Small intestine (tissue), 7 donors: ENCODE results near the gene ADAMTSL1. TPM values are rescaled to one million over a fixed set of nuclear protein-coding genes. Genes with fewer than 3 reads are reported as not detected.

Experiments
- DNase-seq, 2 donors: peaks; one replicate each; pipeline versions ENCODE4 v3.0.0 to v3.0.0-alpha.2; 2013
- FAIRE-seq: peaks from 2 replicates; lab custom pipeline; 2012; peaks lifted over from hg19 to GRCh38; lab: Jason Lieb, UNC
- H3K27ac ChIP-seq, 3 donors: one replicate each; pipeline ENCODE4 v1.5.1; 2013; ENCODE audit warnings: low read length in 2 of 3, mild to moderate bottlenecking in 2 of 3, control low read depth in 1 of 3, inconsistent platforms in 1 of 3, low read depth in 1 of 3, moderate library complexity in 1 of 3
- H3K27me3 ChIP-seq, 3 donors: one replicate each; pipeline ENCODE4 v1.6.1; 2013; ENCODE audit warnings: low read length in 3 of 3, inconsistent platforms in 1 of 3; ENCODE audit not compliant: control insufficient read depth in 3 of 3, insufficient read depth in 3 of 3
- H3K36me3 ChIP-seq, 3 donors: one replicate each; pipeline ENCODE4 v1.6.1; 2013; ENCODE audit warnings: low read length in 3 of 3, inconsistent platforms in 1 of 3, low read depth in 1 of 3, mild to moderate bottlenecking in 1 of 3, moderate library complexity in 1 of 3; ENCODE audit not compliant: control insufficient read depth in 3 of 3, insufficient read depth in 2 of 3
- H3K4me1 ChIP-seq, 3 donors: one replicate each; pipeline ENCODE4 v1.6.1; 2013; ENCODE audit warnings: low read length in 2 of 3, inconsistent platforms in 1 of 3, low read depth in 1 of 3, mild to moderate bottlenecking in 1 of 3, moderate library complexity in 1 of 3; ENCODE audit not compliant: control insufficient read depth in 3 of 3, insufficient read depth in 2 of 3
- H3K4me3 ChIP-seq, 3 donors: one replicate each; pipeline ENCODE4 v1.5.1; 2013; ENCODE audit warnings: low read length in 3 of 3, control low read depth in 1 of 3, inconsistent platforms in 1 of 3, low read depth in 1 of 3, mild to moderate bottlenecking in 1 of 3, moderate library complexity in 1 of 3
- H3K9me3 ChIP-seq, 2 donors: one replicate each; pipeline ENCODE4 v1.6.1; 2013; ENCODE audit warnings: low read depth in 1 of 2, low read length in 1 of 2; ENCODE audit not compliant: control insufficient read depth in 2 of 2, insufficient read depth in 1 of 2
- WGBS, 3 donors: extraction: QIAGEN DNeasy Blood & Tissue Kit; methylation state at CpG; one replicate each; pipeline ENCODE4 v1.1.7; 2013; 5-methylcytosine and 5-hydroxymethylcytosine counted together
- polyA plus RNA-seq, 4 donors: library from polyadenylated mRNA; stranded (reverse) in 3 of 4; unstranded in 1 of 4; fragments of 200-250 nt in 3 of 4; fragments of 120-200 nt in 1 of 4; gene quantifications; one replicate each; pipeline versions ENCODE4 v1.2.1 to v1.2.3, GENCODE V29; 2013
- donor health status: healthy with polysubstance abuse.
- donor health status: control.
- donor health status: control.
- donor health status: Bipolar disorder and iron deficiency.
- donor health status: healthy.

Gene ADAMTSL1
- polyA plus RNA-seq, 4 donors = 0.97 to 1.6 TPM; not detected in 2

DNA sequence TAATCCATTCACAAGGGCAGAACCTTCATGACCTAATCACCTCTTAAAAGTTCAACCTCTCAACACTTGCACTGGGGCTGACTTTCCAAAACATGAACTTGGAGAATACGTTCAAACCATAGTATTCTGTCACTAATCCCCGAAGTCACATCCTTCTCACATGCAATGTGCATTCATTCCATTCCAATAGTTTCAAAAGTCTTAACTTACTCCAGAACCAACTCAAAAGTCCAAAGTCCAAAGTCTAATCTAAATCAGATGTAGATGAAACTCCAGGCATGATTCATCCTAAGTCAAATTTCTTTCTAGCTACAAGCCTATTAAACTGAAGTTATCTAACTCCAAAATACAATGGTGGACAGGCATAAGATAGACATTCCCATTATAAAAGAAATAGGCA is 21.7 kb upstream of the ADAMTSL1 start:
- Histone ChIP-seq H3K36me3 (no peaks in the 10 kb centered on the region), H3K4me1 (peaks cover 0 to 5% (median under 1%) of the 10 kb centered on the region in 3 donors), H3K9me3 (peaks cover 0 to 5% of the 10 kb centered on the region in 2 donors), H3K4me3 (no peak overlapping the region), H3K27me3 (no peaks in the 10 kb centered on the region), H3K27ac (no peak overlapping the region)
- WGBS, 3 donors = 86 to 95% (median 91%) methylated on average over 2 of the region's 2 CpGs
- DNase-seq (peak in 1 of 2 donors; percentile 67), FAIRE-seq (no peak)

DNA sequence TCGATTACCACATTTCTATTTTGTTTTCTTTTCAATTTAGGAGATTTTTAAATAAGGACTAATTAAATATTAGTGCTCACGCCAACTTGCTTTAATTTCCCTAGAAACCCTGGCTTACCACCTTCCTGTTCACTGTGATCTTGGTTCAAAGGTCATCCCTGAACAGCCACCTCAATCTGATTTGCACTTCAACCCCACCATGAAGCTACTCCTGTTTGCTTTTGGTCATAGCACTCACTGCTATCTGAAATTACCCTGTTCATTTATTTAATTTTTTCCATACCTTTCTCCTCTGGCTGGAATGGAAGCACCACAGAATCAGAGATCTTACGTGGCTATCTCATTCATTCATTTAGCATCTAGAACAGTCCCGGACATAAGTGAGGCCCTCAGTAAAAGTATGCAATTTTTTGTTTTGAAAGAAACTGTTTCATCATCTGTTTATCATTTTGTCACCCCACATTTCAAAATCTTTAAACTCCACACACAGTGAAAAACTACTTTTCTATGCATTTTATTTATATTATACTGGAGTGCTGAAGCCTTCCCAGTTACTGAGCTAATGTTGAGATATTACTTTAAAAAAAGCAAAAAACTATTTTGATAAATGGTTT is 17.2 kb upstream of the ADAMTSL1 start:
- no peaks in the 10 kb centered on the region for H3K36me3 ChIP-seq
- WGBS, 3 donors = 17 to 43% (median 32%) methylated on average over 4 of the region's 4 CpGs
- peak; percentile 67 to 89 for DNase-seq
- FAIRE-seq = no peak
- no peak overlapping the region for H3K4me3 ChIP-seq
- peak overlapping the region in 1 of 3 donors; percentile 2 for H3K27ac ChIP-seq
- H3K9me3 ChIP-seq = peaks cover 0 to 3% of the 10 kb centered on the region in 2 donors
- peaks cover 0 to 6% (median 3%) of the 10 kb centered on the region in 3 donors for H3K4me1 ChIP-seq
- H3K27me3 ChIP-seq = no peaks in the 10 kb centered on the region

DNA sequence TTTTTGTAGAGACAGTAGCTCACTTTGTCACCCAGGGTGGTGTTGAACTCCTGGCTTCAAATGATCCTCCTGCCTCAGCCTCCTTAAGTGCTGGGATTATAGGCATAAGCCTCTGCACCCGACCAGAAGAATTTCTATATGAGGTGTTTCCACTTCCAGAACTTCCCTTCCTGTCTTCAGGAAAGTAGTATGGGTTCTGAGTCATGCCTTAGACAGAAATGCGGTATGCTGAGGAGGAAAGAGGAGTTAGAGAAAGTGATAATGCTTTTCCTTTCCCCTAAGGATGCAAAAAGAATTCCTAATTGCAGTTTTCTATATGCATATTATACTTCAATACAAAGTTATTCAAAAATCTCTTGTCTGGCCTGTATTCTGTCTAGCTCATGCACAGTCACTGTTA is 16.4 kb upstream of the ADAMTSL1 start:
- DNase-seq (no peak), FAIRE-seq (no peak)
- H3K36me3 ChIP-seq = no peaks in the 10 kb centered on the region
- 63 to 80% (median 79%) methylated on average over 2 of the region's 2 CpGs for WGBS, 3 donors
- peaks cover 0 to 3% of the 10 kb centered on the region in 2 donors for H3K9me3 ChIP-seq
- H3K27ac ChIP-seq = no peak overlapping the region
- H3K4me1 ChIP-seq = peaks cover 0 to 6% (median 3%) of the 10 kb centered on the region in 3 donors
- H3K27me3 ChIP-seq = no peaks in the 10 kb centered on the region
- H3K4me3 ChIP-seq = no peak overlapping the region

DNA sequence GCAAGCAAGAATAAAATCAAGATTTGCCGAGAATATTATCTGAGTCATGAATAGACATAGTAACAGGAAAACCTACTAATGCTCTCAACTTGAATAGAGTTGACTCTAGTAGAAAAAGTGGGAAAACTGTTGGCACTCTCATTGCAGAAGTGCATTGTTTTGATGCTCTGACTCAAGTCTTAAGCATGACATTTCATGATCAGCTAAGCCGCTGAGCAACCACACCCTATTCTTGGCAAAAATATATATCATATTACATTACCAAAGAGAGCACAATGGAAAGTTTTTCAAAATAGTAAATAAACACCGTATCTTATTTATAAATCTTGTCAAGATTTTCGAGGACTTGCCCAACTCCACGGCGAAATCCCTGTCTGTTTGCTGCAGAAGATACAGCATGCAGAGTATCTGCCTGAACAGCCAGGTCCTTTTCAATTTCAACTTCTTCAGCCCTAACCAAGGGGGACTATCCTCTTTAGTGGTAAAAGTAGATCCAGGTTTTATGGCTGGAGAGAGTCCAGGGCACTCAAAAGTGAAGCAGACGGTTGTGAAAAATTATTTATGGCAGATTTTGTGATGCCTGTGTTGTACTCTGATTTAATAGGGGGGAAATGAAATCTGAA is 13.9 kb upstream of the ADAMTSL1 start:
- H3K27ac ChIP-seq = no peak overlapping the region
- H3K4me3 ChIP-seq = no peak overlapping the region
- H3K27me3 ChIP-seq = no peaks in the 10 kb centered on the region
- peaks cover 0 to 6% (median 3%) of the 10 kb centered on the region in 3 donors for H3K4me1 ChIP-seq
- H3K36me3 ChIP-seq = no peaks in the 10 kb centered on the region
- FAIRE-seq = no peak
- 67 to 86% (median 80%) methylated on average over 7 of the region's 7 CpGs for WGBS, 3 donors
- H3K9me3 ChIP-seq = no peaks in the 10 kb centered on the region
- no peak for DNase-seq

GRCh38 chr9:18461496-18461895 is 12.5 kb upstream of the ADAMTSL1 start:
- Histone ChIP-seq H3K9me3 (no peaks in the 10 kb centered on the region), H3K27me3 (no peaks in the 10 kb centered on the region), H3K36me3 (no peaks in the 10 kb centered on the region), H3K4me1 (peaks cover 0 to 3% (median 3%) of the 10 kb centered on the region in 3 donors), H3K4me3 (no peak overlapping the region), H3K27ac (no peak overlapping the region)
- DNase-seq (no peak), FAIRE-seq (no peak)
- 71 to 79% (median 76%) methylated on average over 4 of the region's 4 CpGs for WGBS, 3 donors

GRCh38 chr9:18463991-18464390 is 10.0 kb upstream of the ADAMTSL1 start:
- no peak for FAIRE-seq
- Histone ChIP-seq H3K27me3 (no peaks in the 10 kb centered on the region), H3K36me3 (no peaks in the 10 kb centered on the region)

DNA sequence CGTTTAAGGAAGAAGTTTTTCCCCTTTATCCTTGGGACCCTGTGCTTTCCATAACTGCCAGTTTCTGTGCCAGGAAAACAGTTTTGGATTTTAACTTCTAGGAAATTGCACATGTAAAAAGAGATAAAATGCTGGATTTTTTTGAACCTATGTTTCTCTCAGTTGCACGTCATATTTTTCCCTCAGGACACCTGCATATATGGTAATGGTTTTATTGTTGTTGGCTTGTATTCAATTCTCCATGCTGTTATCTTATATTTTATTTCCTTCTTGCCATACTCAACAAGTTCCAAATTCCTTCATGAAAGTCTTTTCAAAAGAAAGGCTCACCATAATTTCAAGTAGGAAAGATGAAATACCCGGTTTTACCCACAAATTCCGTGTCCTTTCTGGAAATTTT is 7.9 kb upstream of the ADAMTSL1 start:
- Histone ChIP-seq H3K27ac (no peak overlapping the region), H3K4me3 (no peak overlapping the region), H3K4me1 (no peaks in the 10 kb centered on the region), H3K9me3 (peaks cover 0 to 7% of the 10 kb centered on the region in 2 donors), H3K27me3 (no peaks in the 10 kb centered on the region), H3K36me3 (no peaks in the 10 kb centered on the region)
- peak in 1 of 2 donors; percentile 71 for DNase-seq
- 9 to 52% (median 29%) methylated on average over 4 of the region's 4 CpGs for WGBS, 3 donors
- no peak for FAIRE-seq

More at GRCh38 chr9:18463991-18464390, 10.0 kb upstream of the ADAMTSL1 start:
- DNase-seq = no peak
- Histone ChIP-seq H3K4me3 (no peak overlapping the region), H3K27ac (no peak overlapping the region), H3K4me1 (no peaks in the 10 kb centered on the region), H3K9me3 (no peaks in the 10 kb centered on the region)

GRCh38 chr9:18467696-18468095 is 6.3 kb upstream of the ADAMTSL1 start:
- FAIRE-seq = no peak
- peaks cover 0 to 7% of the 10 kb centered on the region in 2 donors for H3K9me3 ChIP-seq
- no peak overlapping the region for H3K27ac ChIP-seq
- DNase-seq = no peak
- H3K4me1 ChIP-seq = no peaks in the 10 kb centered on the region
- WGBS, 3 donors = 29 to 59% (median 55%) methylated on average over 1 of the region's 1 CpG
- H3K36me3 ChIP-seq = no peaks in the 10 kb centered on the region
- no peak overlapping the region for H3K4me3 ChIP-seq
- H3K27me3 ChIP-seq = peaks cover 0 to under 1% (median 0%) of the 10 kb centered on the region in 3 donors
